HepG2 (cell line): ENCODE results near the gene SLC28A3. TPM values are rescaled to one million over a fixed set of nuclear protein-coding genes. Genes with fewer than 3 reads are reported as not detected.
"Not testable (repeated sequence)": the region's sequence is repeated elsewhere in the genome, so short reads cannot be mapped to it uniquely, and the experiment has no call there.

Source experiments
- ATAC-seq: fragments of 200-7000 bp; cut with Tn5 transposase; 3 replicates; pipeline ENCODE4 v1.9.1; 2020; ENCODE audit warnings: mild to moderate bottlenecking, moderate library complexity
- BruUV-seq: library from RNA; stranded (reverse); fragments of 400-500 nt; replicated peaks from 2 replicates; lab custom pipeline; 2021; lab: Mats Ljungman, UMichigan
- CTCF ChIA-PET: fragments of 300-600 bp; formaldehyde crosslinking; extraction: SDS; loops from one replicate; lab custom pipeline; 2021; ENCODE audit warnings: low total read pairs, inconsistent platforms, low intra/inter-chr PET ratio; lab: Yijun Ruan, JAX
- POLR2A ChIA-PET: fragments of 350-600 bp; sonication (Branson Sonifier 250); formaldehyde crosslinking; loops from one replicate; lab custom pipeline; 2020; ENCODE audit warnings: antibody characterized with exemption, inconsistent platforms; lab: Yijun Ruan, JAX
- DNase-seq: peaks from one replicate; pipeline ENCODE4 v3.0.0-alpha.2; 2015; ENCODE audit warnings: low spot score
- FAIRE-seq: peaks from 3 replicates; lab custom pipeline; 2011; peaks lifted over from hg19 to GRCh38; lab: Jason Lieb, UNC
- H2AFZ ChIP-seq: one replicate; pipeline ENCODE4 v1.6.1; 2011; ENCODE audit warnings: low read length, inconsistent platforms
- H3K27ac ChIP-seq: fragments of 300-600 bp; 3 replicates; pipeline ENCODE4 v1.8.0; 2011; ENCODE audit warnings: mixed run types, mild to moderate bottlenecking, mixed read lengths, low read length, inconsistent platforms; ENCODE audit not compliant: insufficient read depth; ENCODE audit errors: extremely low read length
- H3K27me3 ChIP-seq, 2 experiments: fragments of 200-600 bp in 1 of 2; 2 replicates in 1 of 2; 3 replicates in 1 of 2; pipeline versions ENCODE4 v1.6.0 to v1.8.0; 2011; ENCODE audit warnings: low read length in 2 of 2, mild to moderate bottlenecking in 2 of 2, moderate library complexity in 2 of 2, inconsistent platforms in 1 of 2; ENCODE audit not compliant: insufficient read depth in 2 of 2, control insufficient read depth in 1 of 2
- H3K36me3 ChIP-seq, 2 experiments: fragments of 200-600 bp in 1 of 2; replicated peaks in 1 of 2; 2 replicates in 1 of 2; 3 replicates in 1 of 2; pipeline versions ENCODE4 v1.5.1 to v1.8.0; 2011; ENCODE audit warnings: low read length in 2 of 2, inconsistent platforms in 1 of 2; ENCODE audit not compliant: insufficient read depth in 2 of 2, control insufficient read depth in 1 of 2
- H3K4me1 ChIP-seq: 2 replicates; pipeline ENCODE4 v1.5.1; 2012; ENCODE audit warnings: low read length, inconsistent platforms; ENCODE audit not compliant: insufficient read depth
- H3K4me2 ChIP-seq: 2 replicates; pipeline ENCODE4 v1.6.0; 2011; ENCODE audit warnings: low read depth, low read length, inconsistent platforms
- H3K4me3 ChIP-seq, 3 experiments: fragments of 200-600 bp in 1 of 3; sonication (generic), shearing (Covaris generic) in 1 of 3; replicated peaks in 1 of 3; 2 replicates each; pipeline ENCODE4 v1.5.1; 2011 to 2016; ENCODE audit warnings: low read length in 3 of 3, inconsistent platforms in 2 of 3, low read depth in 2 of 3, mild to moderate bottlenecking in 2 of 3, control low read depth in 1 of 3, mixed read lengths in 1 of 3; ENCODE audit not compliant: insufficient read depth in 1 of 3
- H3K79me2 ChIP-seq: one replicate; pipeline ENCODE4 v1.6.1; 2011; ENCODE audit warnings: low read length, inconsistent platforms; ENCODE audit not compliant: insufficient read depth
- H3K9ac ChIP-seq: 2 replicates; pipeline ENCODE4 v1.6.0; 2011; ENCODE audit warnings: mild to moderate bottlenecking, low read depth, low read length, inconsistent platforms; ENCODE audit not compliant: insufficient read depth
- H3K9me3 ChIP-seq: 2 replicates; pipeline ENCODE4 v1.5.1; 2012; ENCODE audit warnings: mild to moderate bottlenecking, low read length
- H4K20me1 ChIP-seq: 2 replicates; pipeline ENCODE4 v1.6.0; 2011; ENCODE audit warnings: inconsistent platforms, mild to moderate bottlenecking, low read length, moderate library complexity; ENCODE audit not compliant: insufficient read depth
- ARNT ChIP-seq: fragments of 450-650 bp; IDR thresholded peaks from 2 replicates; pipeline ENCODE4 v1.6.1; 2017
- E2F2 ChIP-seq: sonication (generic); formaldehyde crosslinking; IDR thresholded peaks from 2 replicates; pipeline ENCODE4 v1.4.0; 2020; ENCODE audit warnings: missing genetic modification reagents, borderline replicate concordance
- GABPB1 ChIP-seq: IDR thresholded peaks from 2 replicates; pipeline ENCODE4 v1.6.1; 2016; ENCODE audit warnings: mild to moderate bottlenecking, missing genetic modification reagents, moderate library complexity, missing compliant biosample characterization
- MAFK ChIP-seq, 2 experiments: IDR thresholded peaks in 1 of 2; conservative IDR thresholded peaks in 1 of 2; 2 replicates each; pipeline ENCODE4 v1.6.1; 2011; ENCODE audit warnings: improper control_type of control experiment in 2 of 2, low read length in 2 of 2
- ZNF34 ChIP-seq: sonication (generic); formaldehyde crosslinking; IDR thresholded peaks from 2 replicates; pipeline ENCODE4 v1.4.0; 2020; ENCODE audit warnings: mild to moderate bottlenecking, missing genetic modification reagents, borderline replicate concordance
- ZNF773 ChIP-seq: sonication (generic); formaldehyde crosslinking; IDR thresholded peaks from 2 replicates; pipeline ENCODE4 v1.4.0; 2020; ENCODE audit warnings: missing genetic modification reagents, borderline replicate concordance
- WGBS: methylation state at CpG from one replicate; pipeline ENCODE4 v1.1.6; 2017; ENCODE audit warnings: low lambda C conversion rate; 5-methylcytosine and 5-hydroxymethylcytosine counted together
- in situ Hi-C: cut with HindIII; loops from 2 replicates; pipeline ENCODE4 v1.10.0; 2017; ENCODE audit warnings: low pct_unique_long_range_greater_than_20kb; ENCODE audit not compliant: extremely low pct_ligation_motif_present
- intact Hi-C: fragments of 100-400 bp; cut with micrococcal nuclease; formaldehyde crosslinking; loops from one replicate; pipeline ENCODE4 v1.10.0; 2022; ENCODE audit not compliant: unreplicated experiment
- polyA plus RNA-seq, 8 experiments: library from polyadenylated mRNA; depleted of rRNA in 3 of 8; stranded (reverse) in 7 of 8; unstranded in 1 of 8; fragments of >200 nt; fragmentation: Illumina TruSeq in 4 of 8; extraction: Trizol in 4 of 8; gene quantifications; 2 replicates each; pipeline versions ENCODE4 v1.2.1 to v1.2.3, GENCODE V29; 2011 to 2016; ENCODE audit warnings: low read depth in 4 of 8, missing spikeins in 1 of 8, mixed read lengths in 1 of 8; ENCODE audit not compliant: insufficient read depth in 1 of 8
- total RNA-seq, 5 experiments: library from RNA; depleted of rRNA; stranded (reverse); fragments of >200 nt; fragmentation: Illumina TruSeq; extraction: Trizol; gene quantifications; 2 replicates each; pipeline ENCODE4 v1.2.3, GENCODE V29; 2016; ENCODE audit warnings: low read depth in 1 of 5
- TF ChIP-seq, protein P1 (sequence below): sonication (generic); formaldehyde crosslinking; IDR thresholded peaks from 2 replicates; pipeline ENCODE4 v1.4.0; 2020; ENCODE audit warnings: missing genetic modification reagents

Gene SLC28A3
- total and polyA plus RNA-seq, 2 of the 13 experiments (the other 11 are each of a cell fraction or from before 2014, with no cell fraction given): not detected

GRCh38 chr9:84390254-84390653 is 49.7 kb upstream of the SLC28A3 start:
- in situ Hi-C loops: loop anchor here (25.0 kb wide), 2 partner anchors 572 to 872 kb away; no protein-coding TSS in a partner anchor
- POLR2A ChIA-PET, H3K4me1 ChIP-seq, H3K4me3 ChIP-seq, H3K4me2 ChIP-seq, CTCF ChIA-PET, H4K20me1 ChIP-seq, H3K27me3 ChIP-seq, H3K27ac ChIP-seq, FAIRE-seq, H3K9ac ChIP-seq, H2AFZ ChIP-seq, ATAC-seq, BruUV-seq, H3K9me3 ChIP-seq, DNase-seq, H3K36me3 ChIP-seq, intact Hi-C loops, H3K79me2 ChIP-seq: not testable (repeated sequence)
- peak in 1 of 2 experiments; percentile 17; a peak in 2 of 4 replicates for TF ChIP-seq MAFK (conservative IDR thresholded peaks at IDR 0.05 in 1 of 2, IDR thresholded peaks at IDR 0.05 in 1 of 2; ENCODE audit: low read length in 2 of 2)
- 20% methylated on average over 7 of the region's 7 CpGs for WGBS

DNA sequence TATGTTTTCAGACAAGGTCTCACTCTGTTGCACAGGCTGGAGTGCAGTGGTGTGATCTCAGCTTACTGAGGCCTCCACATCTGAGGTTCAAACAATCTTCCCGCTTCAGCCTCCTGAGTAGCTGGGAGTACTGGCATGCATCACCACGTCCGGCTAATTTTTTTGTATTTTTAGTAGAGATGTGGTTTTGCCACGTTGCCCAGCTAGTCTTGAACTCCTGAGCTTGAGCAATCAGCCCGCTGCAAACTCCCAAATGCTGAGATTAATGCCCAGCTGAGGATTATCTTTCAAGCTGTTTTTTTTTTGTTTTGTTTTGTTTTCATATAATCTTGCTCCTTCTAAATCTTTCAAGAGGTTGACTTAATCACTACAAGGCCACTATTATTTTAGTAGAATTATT is 47.3 kb upstream of the SLC28A3 start:
- H4K20me1 ChIP-seq: no peaks in the 10 kb centered on the region
- H3K36me3 ChIP-seq: no peaks in the 10 kb centered on the region
- ChIA-PET POLR2A (no interaction called here), CTCF (no interaction called here)
- no peaks in the 10 kb centered on the region for H3K9me3 ChIP-seq
- BruUV-seq: no TSS peak
- H3K27me3 ChIP-seq: no peaks in the 10 kb centered on the region; a peak in 1 of 5 replicates
- no peak overlapping the region for H3K4me2 ChIP-seq
- H3K9ac ChIP-seq: no peak overlapping the region
- H3K79me2 ChIP-seq: no peaks in the 10 kb centered on the region
- H3K4me1 ChIP-seq: no peaks in the 10 kb centered on the region
- ATAC-seq (no peak), FAIRE-seq (no peak), DNase-seq (no peak)
- H3K4me3 ChIP-seq: no peak overlapping the region
- intact Hi-C loops (no loop called here), in situ Hi-C loops (loop anchor here (25.0 kb wide), 2 partner anchors 574 to 874 kb away; no protein-coding TSS in a partner anchor)
- 39% methylated on average over 5 of the region's 5 CpGs for WGBS
- no peak overlapping the region for H2AFZ ChIP-seq
- no peak overlapping the region for H3K27ac ChIP-seq
- TF ChIP-seq E2F2 (CRISPR knock-in tag) (no peak), GABPB1 (CRISPR knock-in tag) (no peak), ARNT (no peak), ZNF34 (CRISPR knock-in tag) (no peak), ZNF773 (no peak)
- TF ChIP-seq, protein P1, sequence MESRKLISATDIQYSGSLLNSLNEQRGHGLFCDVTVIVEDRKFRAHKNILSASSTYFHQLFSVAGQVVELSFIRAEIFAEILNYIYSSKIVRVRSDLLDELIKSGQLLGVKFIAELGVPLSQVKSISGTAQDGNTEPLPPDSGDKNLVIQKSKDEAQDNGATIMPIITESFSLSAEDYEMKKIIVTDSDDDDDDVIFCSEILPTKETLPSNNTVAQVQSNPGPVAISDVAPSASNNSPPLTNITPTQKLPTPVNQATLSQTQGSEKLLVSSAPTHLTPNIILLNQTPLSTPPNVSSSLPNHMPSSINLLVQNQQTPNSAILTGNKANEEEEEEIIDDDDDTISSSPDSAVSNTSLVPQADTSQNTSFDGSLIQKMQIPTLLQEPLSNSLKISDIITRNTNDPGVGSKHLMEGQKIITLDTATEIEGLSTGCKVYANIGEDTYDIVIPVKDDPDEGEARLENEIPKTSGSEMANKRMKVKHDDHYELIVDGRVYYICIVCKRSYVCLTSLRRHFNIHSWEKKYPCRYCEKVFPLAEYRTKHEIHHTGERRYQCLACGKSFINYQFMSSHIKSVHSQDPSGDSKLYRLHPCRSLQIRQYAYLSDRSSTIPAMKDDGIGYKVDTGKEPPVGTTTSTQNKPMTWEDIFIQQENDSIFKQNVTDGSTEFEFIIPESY (CRISPR knock-in tag): no peak
